MM.1S (cell line): ENCODE results near the gene SLC35B4.

Source experiments
- CTCF ChIP-seq: fragments of 300-600 bp; sonication (generic); IDR thresholded peaks from 2 replicates; pipeline ENCODE4 v1.5.1; 2016; ENCODE audit warnings: antibody characterized with exemption, low read length, mixed read lengths
- EZH2 ChIP-seq: fragments of 300-600 bp; sonication (generic); optimal IDR thresholded peaks from 2 replicates; pipeline ENCODE3; 2017; ENCODE audit warnings: low read depth, mild to moderate bottlenecking, antibody characterized with exemption, low read length, mixed read lengths

- TF ChIP-seq CTCF (no peak), EZH2 (no peak)
Observed at GRCh38 chr7:134290286-134290685, 26.4 kb downstream of the SLC35B4 start.
